ENCODE data around the gene AGER. TPM values are rescaled to one million over a fixed set of nuclear protein-coding genes. Genes with fewer than 3 reads are reported as not detected.
A peak's percentile ranks its signal among the peaks of the same experiment; 100 is the strongest.

Gene AGER
- total RNA-seq, 1 experiment from 2014 or later = 1.4 TPM

DNA sequence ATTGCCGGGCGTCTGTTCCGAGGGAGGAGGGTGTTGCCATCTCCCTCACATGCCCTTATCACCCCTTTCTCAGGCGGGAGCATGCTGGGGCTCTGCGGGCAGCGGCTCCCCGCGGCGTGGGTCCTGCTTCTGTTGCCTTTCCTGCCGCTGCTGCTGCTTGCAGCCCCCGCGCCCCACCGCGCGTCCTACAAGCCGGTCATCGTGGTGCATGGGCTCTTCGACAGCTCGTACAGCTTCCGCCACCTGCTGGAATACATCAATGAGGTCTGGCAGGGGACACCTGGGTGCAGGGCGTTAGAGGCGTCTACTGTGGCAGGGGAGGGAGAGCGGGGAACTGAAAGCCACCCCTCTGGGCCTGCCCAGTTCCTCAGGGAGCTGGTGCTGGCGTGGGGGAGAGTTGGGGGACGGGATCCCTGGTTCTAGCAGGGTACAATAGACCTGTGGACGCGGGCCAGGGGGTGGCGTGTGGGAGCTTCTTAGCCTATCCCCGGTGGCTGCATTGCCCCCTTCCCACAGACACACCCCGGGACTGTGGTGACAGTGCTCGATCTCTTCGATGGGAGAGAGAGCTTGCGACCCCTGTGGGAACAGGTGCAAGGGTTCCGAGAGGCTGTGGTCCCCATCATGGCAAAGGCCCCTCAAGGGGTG, 29.4 kb downstream of the AGER start:
- no peaks in the 10 kb centered on the region for H3K9me3 ChIP-seq (replicated peaks)
- peaks cover 5% of the 10 kb centered on the region for H3K4me1 ChIP-seq
- H3K36me3 ChIP-seq = peaks cover 24% of the 10 kb centered on the region
- H3K27ac ChIP-seq = peak overlapping the region; percentile 86
- peak; percentile 82 to 84 for DNase-seq
- H3K27me3 ChIP-seq = no peaks in the 10 kb centered on the region
- peak overlapping the region; percentile 80 for H3K4me3 ChIP-seq

DNA sequence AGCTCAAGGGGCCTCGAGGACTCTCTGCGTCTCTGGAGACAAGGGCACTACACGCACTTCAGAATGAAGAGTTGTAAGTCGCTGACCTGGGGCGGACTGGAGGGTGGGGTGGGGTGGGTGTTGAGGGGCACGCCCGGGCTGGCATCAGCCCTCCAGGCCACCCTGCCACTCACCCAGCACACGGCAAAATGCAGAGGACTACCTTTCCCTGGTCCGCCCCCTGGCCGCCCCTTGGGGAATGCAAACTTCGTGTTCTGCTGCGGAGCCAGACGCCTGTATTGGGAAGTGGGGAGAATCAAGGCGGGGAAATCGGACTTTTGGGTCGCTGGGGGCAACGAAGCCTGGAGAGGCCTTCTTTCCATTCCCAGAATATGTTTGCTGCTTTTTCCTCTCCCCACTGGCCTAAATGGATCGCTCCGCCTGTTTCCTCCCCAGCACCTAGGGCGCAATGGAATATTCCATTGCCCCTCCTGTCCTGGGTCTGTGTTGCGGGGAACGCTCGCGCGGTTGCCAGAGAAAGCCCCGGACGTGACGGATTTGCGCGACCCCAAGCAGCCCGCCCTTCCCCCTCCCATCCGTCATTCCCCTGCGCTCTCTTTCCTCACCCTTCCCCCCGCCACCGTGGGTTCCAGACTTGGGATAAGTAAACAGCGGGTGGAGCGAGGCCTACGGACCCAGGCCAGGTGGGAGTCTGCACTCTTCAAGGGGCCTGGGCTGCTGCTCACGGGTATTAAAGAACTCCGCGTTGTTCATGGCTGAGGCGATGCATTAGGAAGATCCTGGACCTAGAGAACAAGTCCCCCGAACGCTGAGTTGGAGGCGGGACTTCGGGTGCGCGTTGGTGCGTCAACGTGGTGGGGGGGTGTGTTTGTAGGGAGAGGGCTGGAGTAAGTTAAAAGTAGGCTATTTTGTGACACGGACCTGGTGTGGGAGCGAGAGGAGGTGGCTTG, 30.2 kb downstream of the AGER start, which contains the start of gene PPT2:
Gene PPT2, plus strand, starts transcription at position 578 of the 950 bp plus-strand sequence. CDS start 454 bp downstream, outside the sequence.
- peaks cover 5% of the 10 kb centered on the region for H3K4me1 ChIP-seq
- peaks cover 24% of the 10 kb centered on the region for H3K36me3 ChIP-seq
- H3K27me3 ChIP-seq = no peaks in the 10 kb centered on the region
- H3K4me3 ChIP-seq = peak within 1 kb of the TSS; percentile 80
- H3K27ac ChIP-seq = peak within 1 kb of the TSS; percentile 86
- peak; percentile 90 to 91 for DNase-seq
- no peaks in the 10 kb centered on the region for H3K9me3 ChIP-seq (replicated peaks)

DNA sequence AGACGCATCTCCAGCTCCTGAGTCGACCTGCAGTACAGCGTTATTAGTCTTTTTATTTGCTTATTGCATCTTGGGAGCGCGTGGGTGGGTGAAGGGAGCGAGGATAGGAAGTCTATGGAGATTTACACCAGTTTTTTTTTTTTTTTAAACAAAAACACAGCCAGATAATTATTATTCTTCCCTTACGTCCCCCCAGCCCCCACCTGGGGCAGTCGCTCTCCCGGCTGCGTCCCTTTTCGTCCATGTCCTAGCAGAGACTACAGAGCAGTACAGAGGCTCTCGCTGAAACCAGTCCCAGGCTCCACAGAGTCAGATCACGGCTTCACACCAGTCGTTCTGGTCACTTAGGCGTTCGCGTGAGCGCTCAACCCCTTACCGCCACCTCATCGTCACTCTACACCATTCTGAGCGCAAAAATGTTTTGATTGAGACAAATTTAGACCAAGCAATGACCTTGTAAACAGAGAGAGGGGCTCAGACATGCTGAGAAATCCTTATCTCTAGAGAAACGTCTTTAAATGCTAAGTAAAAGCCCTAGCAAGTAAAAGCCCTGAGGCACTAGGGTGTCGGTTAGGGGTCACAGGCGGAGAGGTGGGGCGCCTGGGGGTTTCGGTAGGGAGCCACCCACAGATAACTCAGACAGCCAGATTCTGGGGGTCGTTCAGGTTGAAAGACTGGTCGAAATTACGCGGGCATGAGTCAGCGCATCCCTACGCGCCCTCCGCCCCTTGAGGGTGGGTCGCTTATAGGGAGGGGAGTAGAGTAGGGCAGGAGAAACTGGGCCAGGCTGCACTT, 31.1 kb downstream of the AGER start:
- H3K27me3 ChIP-seq = no peaks in the 10 kb centered on the region
- H3K36me3 ChIP-seq = peaks cover 15% of the 10 kb centered on the region
- peak overlapping the region; percentile 86 for H3K27ac ChIP-seq
- DNase-seq = peak; percentile 35 to 57
- peak overlapping the region; percentile 80 for H3K4me3 ChIP-seq
- H3K9me3 ChIP-seq (replicated peaks) = no peaks in the 10 kb centered on the region
- H3K4me1 ChIP-seq = peaks cover 5% of the 10 kb centered on the region

DNA sequence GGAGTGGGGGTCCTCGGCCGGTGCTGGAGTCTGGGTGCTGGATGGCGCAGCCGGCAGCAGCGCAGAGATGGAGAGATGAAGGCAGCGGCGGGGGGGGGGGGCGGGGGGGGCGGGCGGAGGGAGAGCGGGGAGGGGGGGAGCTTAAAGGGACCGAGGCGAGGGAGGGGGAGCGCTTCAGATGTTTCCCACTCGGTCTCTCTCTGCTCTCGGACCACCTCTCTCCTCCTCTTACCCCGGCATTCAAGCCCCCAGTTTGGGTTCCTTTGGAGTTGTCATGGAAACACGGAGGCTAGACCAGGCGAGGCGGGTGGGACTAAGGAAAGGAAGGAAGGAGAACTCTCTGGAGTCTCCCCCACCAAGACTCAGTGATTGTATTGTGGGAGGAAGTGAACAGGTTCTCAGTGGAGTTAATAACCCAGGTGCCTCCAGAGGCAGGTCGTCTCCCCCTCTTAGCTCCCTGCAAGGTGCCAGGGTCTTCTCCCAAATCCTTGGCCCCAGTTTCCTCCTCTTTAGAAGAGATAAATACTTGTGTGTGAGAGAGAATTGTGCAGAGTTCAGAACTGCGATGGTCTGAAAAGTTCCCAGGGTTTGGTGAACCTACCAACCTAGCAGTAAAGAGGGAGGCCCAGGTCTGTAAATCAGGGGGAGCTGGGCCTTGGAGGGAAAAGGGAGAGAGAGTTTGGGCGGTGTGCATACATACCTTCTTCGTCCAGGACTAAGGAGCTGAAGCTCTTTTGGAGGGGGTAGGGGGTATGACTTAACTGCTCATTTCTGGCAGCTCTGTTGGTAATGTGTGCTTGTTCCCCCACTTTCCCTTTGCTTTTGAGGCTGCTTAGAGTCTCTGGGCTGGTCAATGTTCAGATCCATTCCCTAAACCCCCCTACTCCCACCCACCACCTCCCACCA, 31.9 kb downstream of the AGER start, which contains the start of gene PRRT1:
Gene PRRT1, minus strand, starts transcription at position 77 of the 906 bp plus-strand sequence. CDS start 112 bp downstream, outside the sequence.
- Histone ChIP-seq H3K27ac (peak within 1 kb of the TSS; percentile 86; the same call in 1 of the 2 replicates), H3K9me3 (replicated peaks) (no peaks in the 10 kb centered on the region), H3K36me3 (peaks cover 9% of the 10 kb centered on the region), H3K4me1 (peaks cover 5% of the 10 kb centered on the region), H3K4me3 (peak within 1 kb of the TSS; percentile 80), H3K27me3 (no peaks in the 10 kb centered on the region)
- DNase-seq = no peak

DNA sequence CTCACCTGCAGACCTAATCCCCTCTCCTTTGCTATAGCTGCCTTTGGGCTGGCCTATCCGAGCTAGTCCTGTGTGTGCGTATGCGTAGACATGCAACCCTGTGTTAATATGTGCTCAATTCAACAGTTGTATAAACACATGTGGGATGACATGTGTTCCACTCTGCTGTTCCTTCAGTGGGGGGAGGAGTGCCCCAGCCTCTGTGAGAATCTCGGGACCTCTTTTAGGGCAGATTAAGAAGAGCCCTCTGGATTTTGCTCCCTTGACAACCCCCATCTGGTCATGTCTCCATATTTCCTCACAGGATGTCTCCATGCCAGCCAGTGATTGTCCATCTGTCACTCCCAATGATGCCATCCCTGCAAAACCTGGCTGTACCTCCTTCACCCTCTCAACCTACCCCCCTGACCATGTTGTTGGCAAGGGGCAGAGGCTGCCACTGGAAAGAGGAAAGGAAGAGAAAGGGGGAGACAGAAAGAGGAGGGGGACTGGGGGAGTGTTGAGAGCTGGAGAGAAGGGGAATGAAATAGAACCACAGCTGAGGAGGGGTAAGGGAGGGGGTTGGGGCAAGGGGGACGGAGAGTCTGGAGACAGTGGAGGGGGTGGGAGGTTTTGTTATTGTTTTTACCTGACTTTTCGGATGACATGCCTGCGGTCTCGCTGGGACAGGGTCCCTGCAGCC, 32.7 kb downstream of the AGER start:
- H3K4me3 ChIP-seq = no peak overlapping the region
- peaks cover 2% of the 10 kb centered on the region for H3K36me3 ChIP-seq
- no peak for DNase-seq
- H3K4me1 ChIP-seq = peaks cover 5% of the 10 kb centered on the region
- no peaks in the 10 kb centered on the region for H3K9me3 ChIP-seq (replicated peaks)
- H3K27me3 ChIP-seq = no peaks in the 10 kb centered on the region
- no peak overlapping the region for H3K27ac ChIP-seq

DNA sequence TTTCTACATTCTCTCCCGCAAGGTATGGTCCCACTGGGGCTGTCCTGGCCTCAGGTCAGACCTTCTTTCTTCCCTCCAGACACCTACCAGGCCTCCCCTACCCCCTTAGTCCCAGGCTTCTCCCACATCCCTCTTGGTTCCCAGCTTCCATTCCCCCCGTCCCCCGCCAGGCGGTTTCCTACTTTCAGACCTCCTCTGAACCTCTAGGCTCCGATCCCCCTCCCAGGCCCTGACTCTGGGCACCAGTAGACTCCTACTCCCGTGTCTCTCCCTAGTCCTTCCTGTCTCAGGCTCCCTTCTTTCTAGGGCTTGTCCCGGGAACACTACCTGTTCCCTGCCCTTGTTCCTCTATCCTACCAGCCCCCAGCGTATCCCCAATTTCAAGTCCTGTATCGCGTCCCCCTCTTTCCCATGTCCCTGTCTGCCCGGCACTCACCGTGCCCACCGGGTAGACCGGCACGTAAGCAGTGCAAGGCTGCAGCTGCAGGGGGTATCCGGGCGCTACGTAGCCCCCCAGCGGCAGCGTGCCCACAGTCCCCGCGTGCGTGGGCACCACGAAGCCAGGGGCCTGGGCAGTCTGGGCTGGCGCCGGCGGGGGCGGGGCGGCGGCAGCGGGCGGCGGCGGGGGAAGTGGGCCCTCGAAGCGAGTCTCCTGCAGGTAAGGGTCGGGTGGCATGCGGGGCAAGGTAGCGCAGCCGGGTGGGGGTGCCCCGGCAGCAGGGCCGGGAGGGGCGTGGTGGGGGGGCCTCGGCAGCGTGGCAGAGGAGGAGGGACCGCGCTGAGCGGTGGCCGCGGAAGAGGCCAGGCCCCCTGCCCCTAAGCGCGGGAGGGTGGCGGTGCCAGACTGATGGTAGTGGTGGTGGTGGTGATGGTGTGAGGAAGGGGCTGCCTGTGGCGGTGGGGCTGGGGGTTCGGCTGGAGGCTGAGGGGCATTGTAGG, 33.9 kb downstream of the AGER start:
- DNase-seq = no peak
- H3K27me3 ChIP-seq = no peaks in the 10 kb centered on the region
- no peak overlapping the region for H3K27ac ChIP-seq
- no peaks in the 10 kb centered on the region for H3K36me3 ChIP-seq
- peaks cover 3% of the 10 kb centered on the region for H3K4me1 ChIP-seq
- H3K9me3 ChIP-seq (replicated peaks) = no peaks in the 10 kb centered on the region
- H3K4me3 ChIP-seq = no peak overlapping the region

DNA sequence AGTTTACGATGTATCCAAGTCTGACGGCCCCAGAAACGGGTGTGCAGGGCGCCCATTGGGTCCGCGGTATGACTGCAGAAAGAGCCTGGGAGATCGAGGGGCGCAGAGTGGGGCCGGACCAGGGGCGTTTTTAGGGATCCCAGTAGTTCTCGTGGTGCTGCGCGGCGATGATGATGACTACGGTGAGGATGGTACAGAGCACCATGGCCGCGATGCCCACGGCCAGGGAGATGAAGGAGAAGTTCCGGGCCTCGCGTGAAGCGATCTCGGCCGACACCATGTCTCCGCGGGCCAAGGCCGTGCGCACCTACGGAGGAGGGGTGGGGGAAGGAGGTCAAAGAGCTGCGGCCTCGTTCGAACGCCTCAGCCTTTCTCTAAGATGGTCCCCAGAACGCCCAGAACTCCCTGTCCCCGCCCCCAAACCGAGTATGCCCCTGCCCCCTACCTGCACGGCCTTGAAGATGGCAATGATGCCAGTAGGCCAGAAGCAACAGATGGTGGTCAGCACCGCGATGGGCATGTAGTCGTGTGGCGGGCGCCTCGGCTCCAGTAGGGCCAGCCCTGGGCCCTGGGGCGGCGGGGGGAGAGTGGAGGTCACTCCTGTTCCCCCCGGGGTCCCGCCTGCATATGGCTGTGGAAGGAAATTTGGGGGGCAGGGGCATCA, 34.8 kb downstream of the AGER start:
- no peak for DNase-seq
- no peak overlapping the region for H3K27ac ChIP-seq
- H3K27me3 ChIP-seq = no peaks in the 10 kb centered on the region
- no peak overlapping the region for H3K4me3 ChIP-seq
- no peaks in the 10 kb centered on the region for H3K4me1 ChIP-seq
- H3K36me3 ChIP-seq = no peaks in the 10 kb centered on the region
- no peaks in the 10 kb centered on the region for H3K9me3 ChIP-seq (replicated peaks)

DNA sequence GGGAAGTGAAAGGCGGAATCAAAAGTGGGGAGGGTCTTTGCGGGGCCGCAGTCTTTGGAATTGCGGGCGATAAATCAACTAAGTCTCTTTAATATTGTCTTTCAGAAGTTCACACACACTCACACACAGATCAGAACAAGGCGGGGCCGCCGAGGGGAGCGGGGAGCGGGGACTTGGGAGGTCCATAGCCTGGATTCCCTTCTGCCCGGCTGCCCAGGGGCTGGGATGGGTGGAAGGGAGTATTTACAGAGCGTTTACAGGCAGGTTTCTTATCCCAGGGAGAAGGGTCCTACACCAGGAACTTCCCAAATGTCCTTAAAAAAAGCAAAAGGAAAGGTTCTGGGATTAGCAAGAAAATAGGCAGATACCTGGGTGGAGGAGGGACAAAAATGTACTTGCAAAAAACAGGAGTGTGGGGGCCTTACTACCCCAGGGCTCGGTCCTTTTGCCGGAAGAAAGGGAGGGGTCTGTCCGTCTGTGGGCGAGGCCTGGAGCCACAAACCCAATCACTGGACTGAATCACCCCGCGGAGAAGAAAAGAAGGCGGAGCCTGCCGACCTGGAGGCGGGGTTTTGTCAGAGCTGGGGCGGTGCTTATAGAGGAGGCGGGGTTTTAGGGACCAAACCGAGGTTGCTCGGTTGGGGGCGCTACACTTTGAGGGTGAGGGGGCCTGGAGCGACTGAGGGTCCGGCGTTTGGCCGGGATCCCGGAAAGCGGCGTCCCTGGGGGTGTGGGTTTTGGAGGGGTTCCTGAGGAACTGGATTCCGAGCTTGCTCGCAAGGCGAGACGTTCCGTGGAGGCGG, 35.6 kb downstream of the AGER start:
- H3K4me3 ChIP-seq = no peak overlapping the region
- no peaks in the 10 kb centered on the region for H3K27me3 ChIP-seq
- no peaks in the 10 kb centered on the region for H3K36me3 ChIP-seq
- H3K27ac ChIP-seq = no peak overlapping the region
- DNase-seq = no peak
- no peaks in the 10 kb centered on the region for H3K9me3 ChIP-seq (replicated peaks)
- no peaks in the 10 kb centered on the region for H3K4me1 ChIP-seq

DNA sequence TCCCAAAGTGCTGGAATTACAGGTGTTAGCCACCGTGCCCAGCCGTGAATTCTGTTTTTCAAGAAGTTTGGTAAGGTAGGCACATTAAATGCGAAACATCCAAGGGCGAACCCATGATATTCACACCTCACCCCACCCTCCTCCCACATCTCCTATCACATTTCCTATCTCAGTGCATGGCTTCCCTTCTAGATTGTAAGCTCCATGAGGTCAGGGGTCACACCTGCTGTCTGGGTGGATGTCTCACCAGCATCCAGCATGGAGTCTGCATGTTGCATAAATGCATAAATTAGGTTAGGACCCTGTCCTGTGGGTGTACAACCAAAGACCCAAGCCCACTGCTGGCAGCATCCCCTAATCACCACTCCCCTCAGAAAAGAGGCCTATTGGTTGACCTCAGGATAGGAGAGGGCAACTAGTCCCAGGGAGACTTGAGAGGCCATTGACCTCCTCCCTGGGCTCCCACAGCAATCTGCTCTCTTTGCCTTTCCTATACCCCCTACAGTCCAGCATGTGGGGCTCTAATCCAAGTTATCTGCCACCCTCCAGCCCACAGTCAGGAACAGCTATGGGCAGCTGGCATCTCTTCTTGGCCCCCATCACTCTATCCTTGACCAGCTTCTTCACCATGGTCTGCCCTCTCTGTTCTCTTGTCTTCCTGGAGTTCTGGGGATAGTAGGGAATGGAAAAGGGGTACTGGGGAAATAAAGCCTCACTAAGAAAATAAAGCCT, 36.5 kb downstream of the AGER start:
- Histone ChIP-seq H3K36me3 (no peaks in the 10 kb centered on the region), H3K27me3 (no peaks in the 10 kb centered on the region), H3K9me3 (replicated peaks) (no peaks in the 10 kb centered on the region), H3K27ac (no peak overlapping the region), H3K4me3 (no peak overlapping the region), H3K4me1 (no peaks in the 10 kb centered on the region)
- no peak for DNase-seq

DNA sequence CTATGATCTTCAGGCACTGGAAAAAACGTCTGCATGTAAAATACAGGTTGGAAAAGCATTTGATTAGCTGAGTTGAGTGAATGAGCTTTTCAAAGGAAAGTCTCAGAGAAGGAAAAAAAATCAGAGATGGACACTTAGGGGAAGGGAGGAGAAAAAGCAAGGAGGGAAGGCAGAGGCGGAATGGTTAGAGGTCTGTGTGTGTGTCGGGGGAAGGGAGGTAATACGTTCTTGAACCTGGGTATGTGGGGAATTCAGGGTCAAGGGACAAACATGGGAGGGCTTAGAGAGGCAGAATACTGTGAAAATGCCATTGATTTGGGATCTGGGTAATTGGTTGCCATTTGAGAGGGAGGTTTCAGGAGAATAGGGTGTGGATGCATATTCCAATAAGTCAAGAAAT, 37.4 kb downstream of the AGER start:
- Histone ChIP-seq H3K27me3 (no peaks in the 10 kb centered on the region), H3K27ac (no peak overlapping the region), H3K4me1 (no peaks in the 10 kb centered on the region), H3K9me3 (replicated peaks) (no peaks in the 10 kb centered on the region), H3K4me3 (no peak overlapping the region), H3K36me3 (no peaks in the 10 kb centered on the region)
- no peak for DNase-seq

DNA sequence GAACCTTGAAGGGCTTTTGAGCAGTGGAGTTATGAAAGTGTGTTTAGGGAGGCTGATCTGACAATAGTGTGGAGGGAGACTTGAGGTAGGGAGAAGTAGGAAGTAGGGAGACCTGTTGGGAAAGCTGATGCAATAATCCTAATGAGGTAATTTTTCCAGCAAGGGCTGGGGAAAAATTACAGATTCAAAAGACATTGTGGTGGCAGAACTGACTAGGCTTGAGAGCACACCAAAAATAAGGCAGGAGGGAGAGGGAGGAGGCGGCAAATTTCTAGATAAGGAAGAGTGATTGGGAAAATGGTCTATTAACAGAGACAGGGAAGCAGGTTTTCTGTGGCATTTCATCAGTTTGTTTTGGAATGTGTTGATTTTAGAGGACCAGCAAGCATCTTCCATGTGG, 37.8 kb downstream of the AGER start:
- H3K27me3 ChIP-seq = no peaks in the 10 kb centered on the region
- no peaks in the 10 kb centered on the region for H3K4me1 ChIP-seq
- H3K4me3 ChIP-seq = no peak overlapping the region
- no peaks in the 10 kb centered on the region for H3K9me3 ChIP-seq (replicated peaks)
- H3K27ac ChIP-seq = no peak overlapping the region
- DNase-seq = no peak
- no peaks in the 10 kb centered on the region for H3K36me3 ChIP-seq
